PC-9 (cell line): ENCODE results near the gene HOXD4. TPM values are rescaled to one million over a fixed set of nuclear protein-coding genes. Genes with fewer than 3 reads are reported as not detected.

Experiments used
- BruUV-seq: library from RNA; stranded (reverse); fragments of 400-500 nt; replicated peaks from 2 replicates; lab custom pipeline; 2021; lab: Mats Ljungman, UMichigan
- CTCF ChIA-PET: fragments of 300-600 bp; sonication (Branson Sonifier 250); formaldehyde crosslinking; loops from one replicate; lab custom pipeline; 2022; ENCODE audit warnings: antibody characterized with exemption; lab: Charles Lee
- POLR2A ChIA-PET: fragments of 300-600 bp; sonication (Branson Sonifier 250); formaldehyde crosslinking; loops from one replicate; lab custom pipeline; 2022; ENCODE audit warnings: antibody characterized with exemption; ENCODE audit not compliant: unreplicated experiment; lab: Charles Lee
- DNase-seq, 2 experiments: peaks; one replicate each; pipeline versions ENCODE4 v3.0.0 to v3.0.0-alpha.2; 2015 to 2022; ENCODE audit warnings: mixed read lengths in 1 of 2
- H2AFZ ChIP-seq: fragments of 200-600 bp; sonication (generic); 2 replicates; pipeline ENCODE4 v1.8.1; 2017; ENCODE audit warnings: antibody characterized with exemption
- H3F3A ChIP-seq: fragments of 200-600 bp; sonication (generic); 2 replicates; pipeline ENCODE4 v1.8.1; 2017; ENCODE audit warnings: antibody characterized with exemption, mild to moderate bottlenecking, low read depth; ENCODE audit not compliant: insufficient read depth
- H3K27ac ChIP-seq: fragments of 200-600 bp; sonication (generic); 2 replicates; pipeline ENCODE4 v1.6.1; 2016; ENCODE audit warnings: mixed run types
- H3K27me3 ChIP-seq: fragments of 200-600 bp; sonication (generic); 2 replicates; pipeline ENCODE4 v1.6.1; 2016; ENCODE audit warnings: low read depth, mixed run types; ENCODE audit not compliant: insufficient read depth
- H3K36me3 ChIP-seq: fragments of 200-600 bp; sonication (generic); 2 replicates; pipeline ENCODE4 v1.6.1; 2016; ENCODE audit warnings: low read depth, mixed run types
- H3K4me1 ChIP-seq: fragments of 200-600 bp; sonication (generic); replicated peaks from 2 replicates; pipeline ENCODE4 v1.6.1; 2016; ENCODE audit warnings: mixed run types; ENCODE audit not compliant: insufficient read depth
- H3K4me2 ChIP-seq: fragments of 200-600 bp; sonication (generic); 2 replicates; pipeline ENCODE4 v1.6.1; 2017; ENCODE audit warnings: mixed run types
- H3K4me3 ChIP-seq: fragments of 200-600 bp; sonication (generic); 2 replicates; pipeline ENCODE4 v1.6.1; 2016; ENCODE audit warnings: mixed run types
- H3K79me2 ChIP-seq: fragments of 200-600 bp; sonication (generic); 2 replicates; pipeline ENCODE4 v1.6.1; 2017; ENCODE audit warnings: low read depth, mixed run types
- H3K9me2 ChIP-seq: fragments of 200-600 bp; sonication (generic); 2 replicates; pipeline ENCODE4 v1.8.1; 2017; ENCODE audit warnings: mild to moderate bottlenecking; ENCODE audit not compliant: insufficient read depth
- H3K9me3 ChIP-seq: fragments of 200-600 bp; sonication (generic); 2 replicates; pipeline ENCODE4 v1.8.1; 2016; ENCODE audit warnings: low read depth; ENCODE audit not compliant: insufficient read depth
- H4K20me1 ChIP-seq: fragments of 200-600 bp; sonication (generic); 2 replicates; pipeline ENCODE4 v1.8.1; 2017; ENCODE audit not compliant: insufficient read depth
- CTCF ChIP-seq: fragments of 200-600 bp; sonication (generic); conservative IDR thresholded peaks from 2 replicates; pipeline ENCODE4 v1.6.1; 2017; ENCODE audit warnings: mixed run types, antibody characterized with exemption, mild to moderate bottlenecking, moderate library complexity
- EZH2 ChIP-seq: fragments of 200-600 bp; sonication (generic); IDR thresholded peaks from 2 replicates; pipeline ENCODE4 v1.8.0; 2017; ENCODE audit warnings: antibody characterized with exemption, low read depth
- intact Hi-C: fragments of 100-400 bp; cut with micrococcal nuclease; formaldehyde crosslinking; loops from one replicate; pipeline ENCODE4 v1.10.0; 2022; ENCODE audit not compliant: unreplicated experiment
- total RNA-seq: library from RNA; stranded (reverse); gene quantifications from 2 replicates; pipeline ENCODE4 v1.2.3, GENCODE V29; 2021

HOXD4 gene
- total RNA-seq, 1 experiment from 2014 or later = not detected

- no peaks in the 10 kb centered on the region for H3K4me1 ChIP-seq
- DNase-seq = no peak
- no TSS peak for BruUV-seq
- no peaks in the 10 kb centered on the region for H3K9me2 ChIP-seq
- peak overlapping the region; percentile 32; the same call in 1 of the 2 replicates for H3K4me3 ChIP-seq
- no peak overlapping the region; the same call in 1 of the 2 replicates for H2AFZ ChIP-seq
- TF ChIP-seq EZH2 = no peak
- no peak for TF ChIP-seq CTCF
- intact Hi-C loops = no loop called here
- no peaks in the 10 kb centered on the region for H3F3A ChIP-seq
- H3K36me3 ChIP-seq = no peaks in the 10 kb centered on the region
- no peaks in the 10 kb centered on the region for H3K9me3 ChIP-seq
- no peak overlapping the region for H3K27ac ChIP-seq
- ChIA-PET CTCF (interaction anchor here (0.6 to 1.6 kb wide), 4 partner anchors 504 to 1204 kb away, joined by 3 to 20 read pairs (median 6); no protein-coding TSS in a partner anchor), POLR2A (interaction anchor here (0.5 to 0.6 kb wide), 2 partner anchors 485 to 964 kb away, joined by 6 to 8 read pairs; no protein-coding TSS in a partner anchor)
- peak overlapping the region; percentile 63 for H3K4me2 ChIP-seq
- no peaks in the 10 kb centered on the region for H3K79me2 ChIP-seq
- H4K20me1 ChIP-seq = no peaks in the 10 kb centered on the region
- peaks cover 36% of the 10 kb centered on the region for H3K27me3 ChIP-seq
These were observed 20.1 kb upstream of the HOXD4 start for GRCh38 chr2:176130957-176131847.

GRCh38 chr2:176131848-176132158 is 19.5 kb upstream of the HOXD4 start:
- Histone ChIP-seq H3K4me2 (no peak overlapping the region), H3K27ac (no peak overlapping the region), H3K79me2 (no peaks in the 10 kb centered on the region), H3K9me3 (no peaks in the 10 kb centered on the region), H3K27me3 (peaks cover 32% of the 10 kb centered on the region), H2AFZ (no peak overlapping the region), H3K4me1 (no peaks in the 10 kb centered on the region), H3K4me3 (no peak overlapping the region), H3K36me3 (no peaks in the 10 kb centered on the region), H3K9me2 (no peaks in the 10 kb centered on the region), H4K20me1 (no peaks in the 10 kb centered on the region), H3F3A (no peaks in the 10 kb centered on the region)
- intact Hi-C loops = no loop called here
- no TSS peak for BruUV-seq
- ChIA-PET POLR2A (no interaction called here), CTCF (interaction anchor here (1.6 kb wide), 1 partner anchor 520 kb away, joined by 5 read pairs; no protein-coding TSS in a partner anchor)
- DNase-seq = no peak
- TF ChIP-seq CTCF = no peak
- no peak for TF ChIP-seq EZH2

- Histone ChIP-seq H2AFZ (no peak overlapping the region), H3K36me3 (no peaks in the 10 kb centered on the region), H3K27ac (no peak overlapping the region), H3K4me1 (no peaks in the 10 kb centered on the region), H3K9me2 (no peaks in the 10 kb centered on the region), H3F3A (no peaks in the 10 kb centered on the region), H3K79me2 (no peaks in the 10 kb centered on the region), H3K4me3 (no peak overlapping the region), H3K27me3 (peaks cover 32% of the 10 kb centered on the region), H4K20me1 (no peaks in the 10 kb centered on the region), H3K4me2 (no peak overlapping the region), H3K9me3 (no peaks in the 10 kb centered on the region)
- BruUV-seq = no TSS peak
- CTCF ChIA-PET = interaction anchor here (1.2 to 1.6 kb wide), 2 partner anchors 322 to 519 kb away, joined by 5 to 9 read pairs; no protein-coding TSS in a partner anchor
- intact Hi-C loops = no loop called here
- no peak for DNase-seq
- TF ChIP-seq CTCF (no peak), EZH2 (no peak)
- POLR2A ChIA-PET = no interaction called here
These were observed 18.9 kb upstream of the HOXD4 start for GRCh38 chr2:176132205-176133171.
